Activated naive CD8-positive, alpha-beta T cell treated with anti-CD3 and anti-CD28 coated beads, Interleukin-2, amount 10 ng/mL, durations not matched to agents 7 days and 5 days (primary cell): ENCODE results near the gene MUS81. TPM values are rescaled to one million over a fixed set of nuclear protein-coding genes. Genes with fewer than 3 reads are reported as not detected.
"Not testable (repeated sequence)": the region's sequence is repeated elsewhere in the genome, so short reads cannot be mapped to it uniquely, and the experiment has no call there.

ENCODE experiments used
- ATAC-seq: fragments of 150-1000 bp; cut with Tn5 transposase; one replicate; pipeline ENCODE4 v1.10.0; 2021; ENCODE audit warnings: low read depth, moderate library complexity
- POLR2A ChIA-PET: fragments of 350-600 bp; sonication (Branson Sonifier 250); formaldehyde crosslinking; loops from one replicate; lab custom pipeline; 2021; ENCODE audit warnings: antibody characterized with exemption; lab: Charles Lee
- DNase-seq: peaks from one replicate; pipeline ENCODE4 v3.0.0; 2021
- H3K27ac Mint-ChIP-seq: one replicate; pipeline ENCODE4 v1.8.0; 2022; ENCODE audit warnings: mild to moderate bottlenecking, mixed read lengths
- H3K27me3 Mint-ChIP-seq: one replicate; pipeline ENCODE4 v1.8.0; 2022; ENCODE audit warnings: mild to moderate bottlenecking, moderate library complexity, mixed read lengths
- H3K36me3 Mint-ChIP-seq: one replicate; pipeline ENCODE4 v1.8.0; 2021; ENCODE audit warnings: mild to moderate bottlenecking, mixed read lengths
- H3K4me1 Mint-ChIP-seq: one replicate; pipeline ENCODE4 v1.8.0; 2021; ENCODE audit warnings: mixed read lengths
- H3K4me3 Mint-ChIP-seq: one replicate; pipeline ENCODE4 v1.8.0; 2022; ENCODE audit warnings: mild to moderate bottlenecking, moderate library complexity, mixed read lengths
- H3K9me3 Mint-ChIP-seq: one replicate; pipeline ENCODE4 v1.8.0; 2021; ENCODE audit warnings: mixed read lengths
- total RNA-seq, 2 experiments: library from RNA; stranded (reverse); gene quantifications; one replicate each; pipeline ENCODE4 v1.2.3, GENCODE V29; 2021

Gene MUS81
- total RNA-seq, 2 experiments from 2014 or later: 102 to 110 TPM

- DNase-seq (no peak), ATAC-seq (no peak)
- H3K4me3 Mint-ChIP-seq: peak overlapping the region; percentile 88
- POLR2A ChIA-PET: interaction anchor here (0.7 to 12.3 kb wide), 9 partner anchors 8 to 84 kb away, joined by 3 to 304 read pairs (median 31); partner anchors contain the start of genes CFL1, FOSL1 and MUS81
- H3K36me3 Mint-ChIP-seq: peaks cover 10% of the 10 kb centered on the region
- no peaks in the 10 kb centered on the region for H3K27me3 Mint-ChIP-seq
- H3K27ac Mint-ChIP-seq: peak overlapping the region; percentile 99
- peaks cover 39% of the 10 kb centered on the region for H3K4me1 Mint-ChIP-seq
- no peaks in the 10 kb centered on the region for H3K9me3 Mint-ChIP-seq
These were observed 26.8 kb downstream of the MUS81 start for GRCh38 chr11:65886826-65887722.

DNA sequence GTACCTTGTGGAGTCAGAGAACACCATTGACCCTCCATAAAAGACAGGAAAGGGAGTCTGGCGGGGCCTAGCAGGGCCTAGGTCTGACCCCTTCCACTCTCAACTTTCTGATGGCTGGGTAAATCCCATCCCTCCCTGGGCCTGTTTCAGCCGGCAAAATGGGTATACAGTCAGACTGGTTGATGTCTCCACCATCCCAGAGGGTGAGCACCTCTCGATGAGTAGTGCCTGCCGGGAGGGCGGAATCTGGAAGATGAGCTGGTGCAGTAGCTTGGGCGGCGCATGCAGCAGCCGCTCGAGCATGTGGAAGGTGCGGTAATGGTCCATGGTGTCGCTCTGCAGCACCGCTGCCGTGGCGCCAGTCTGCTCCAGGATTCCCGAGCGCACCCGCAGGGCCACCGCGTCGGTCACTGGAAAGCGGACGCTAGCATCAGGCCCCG lies 27.5 kb downstream of the MUS81 start:
- POLR2A ChIA-PET: interaction anchor here (0.8 to 12.3 kb wide), 20 partner anchors 8 to 176 kb away, joined by 3 to 304 read pairs (median 17); partner anchors contain the start of genes AP5B1, BANF1, C11orf68 and CFL1
- peak overlapping the region; percentile 99 for H3K27ac Mint-ChIP-seq
- peaks cover 44% of the 10 kb centered on the region for H3K4me1 Mint-ChIP-seq
- H3K4me3 Mint-ChIP-seq: peak overlapping the region; percentile 88
- H3K27me3 Mint-ChIP-seq: no peaks in the 10 kb centered on the region
- H3K9me3 Mint-ChIP-seq: no peaks in the 10 kb centered on the region
- ATAC-seq (no peak), DNase-seq (no peak)
- H3K36me3 Mint-ChIP-seq: peaks cover 10% of the 10 kb centered on the region

GRCh38 chr11:65888163-65888814 lies 28.1 kb downstream of the MUS81 start, which contains the start of gene FIBP:
Gene FIBP, minus strand, starts transcription at chr11:65888471. Its CDS starts 53 bp downstream, at chr11:65888418.
- DNase-seq (peak; percentile 96), ATAC-seq (peak; percentile 56)
- H3K27ac Mint-ChIP-seq: peak within 1 kb of the TSS; percentile 99
- peak within 1 kb of the TSS; percentile 88 for H3K4me3 Mint-ChIP-seq
- H3K36me3 Mint-ChIP-seq: peaks cover 10% of the 10 kb centered on the region
- H3K27me3 Mint-ChIP-seq: no peaks in the 10 kb centered on the region
- peaks cover 46% of the 10 kb centered on the region for H3K4me1 Mint-ChIP-seq
- POLR2A ChIA-PET: interaction anchor here (0.6 to 12.3 kb wide), 25 partner anchors 9 to 192 kb away, joined by 3 to 304 read pairs (median 6); partner anchors contain the start of genes AP5B1, BANF1, C11orf68 and CFL1
- no peaks in the 10 kb centered on the region for H3K9me3 Mint-ChIP-seq

- POLR2A ChIA-PET: interaction anchor here (0.6 to 12.3 kb wide), 44 partner anchors 9 to 1595 kb away, joined by 3 to 304 read pairs (median 6); partner anchors contain the start of genes AP5B1, BANF1, C11orf68 and CFL1
- DNase-seq: peak; percentile 99
- H3K4me3 Mint-ChIP-seq: peak within 1 kb of the TSS; percentile 88
These were observed 30.3 kb downstream of the MUS81 start, which contains the start of gene CCDC85B for GRCh38 chr11:65890324-65891218. Gene CCDC85B, plus strand, starts transcription at chr11:65890673. Its CDS starts 111 bp downstream, at chr11:65890784.

DNA sequence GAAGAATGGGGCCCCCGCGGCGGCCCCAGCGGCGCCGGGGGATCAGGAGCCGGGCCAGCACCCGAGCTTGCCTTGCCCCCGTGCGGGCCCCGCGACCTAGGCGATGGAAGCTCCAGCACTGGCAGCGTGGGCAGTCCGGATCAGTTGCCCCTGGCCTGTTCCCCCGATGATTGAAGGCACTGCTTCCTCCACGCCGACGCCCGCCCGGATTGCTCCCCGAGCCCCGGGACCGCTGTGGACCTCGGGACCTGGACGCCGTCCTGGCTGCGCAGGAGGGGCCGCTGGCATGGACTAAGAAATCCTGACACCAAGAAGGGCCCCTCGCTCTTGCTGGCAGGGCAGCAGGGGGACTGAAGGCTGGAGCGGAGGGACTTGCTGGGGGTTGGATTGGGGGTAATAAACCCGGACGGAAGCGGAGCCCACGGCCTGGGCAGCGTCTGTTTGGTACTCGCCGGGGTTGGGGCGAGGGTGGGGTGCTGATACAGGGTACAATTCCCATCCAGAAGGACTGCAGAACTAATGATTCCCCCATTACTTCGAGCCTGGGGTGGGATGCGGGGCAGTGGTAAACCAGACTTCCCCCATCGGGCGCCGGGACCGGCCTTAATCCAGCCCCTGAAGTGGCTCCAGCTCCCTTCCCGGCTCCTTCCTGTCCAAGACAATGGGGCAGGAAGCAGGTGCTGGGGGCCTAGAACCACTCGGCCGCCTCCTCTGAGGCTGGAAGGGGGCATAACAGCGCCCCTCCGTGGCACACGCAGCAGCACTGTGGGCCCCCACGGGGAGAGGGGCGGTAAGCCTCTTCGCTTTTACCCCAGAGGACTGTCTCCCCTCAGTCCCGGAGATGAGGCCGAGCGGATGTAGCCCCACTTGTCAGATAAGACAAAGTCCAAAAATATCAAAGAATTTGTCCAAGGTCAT lies 31.2 kb downstream of the MUS81 start:
- Mint-ChIP-seq H3K27me3 (no peaks in the 10 kb centered on the region), H3K27ac (peak overlapping the region; percentile 95), H3K9me3 (no peaks in the 10 kb centered on the region), H3K4me3 (peak overlapping the region; percentile 88), H3K4me1 (peaks cover 49% of the 10 kb centered on the region), H3K36me3 (peaks cover 7% of the 10 kb centered on the region)
- DNase-seq: peak; percentile 66
- POLR2A ChIA-PET: interaction anchor here (0.6 to 12.3 kb wide), 34 partner anchors 9 to 320 kb away, joined by 3 to 304 read pairs (median 7); partner anchors contain the start of genes AP5B1, BANF1, C11orf68 and CFL1
- no peak for ATAC-seq

More at GRCh38 chr11:65890324-65891218, 30.3 kb downstream of the MUS81 start, which contains the start of gene CCDC85B:
- peaks cover 7% of the 10 kb centered on the region for H3K36me3 Mint-ChIP-seq
- H3K4me1 Mint-ChIP-seq: peaks cover 43% of the 10 kb centered on the region
- H3K27ac Mint-ChIP-seq: peak within 1 kb of the TSS; percentile 99
- no peaks in the 10 kb centered on the region for H3K27me3 Mint-ChIP-seq
- H3K9me3 Mint-ChIP-seq: no peaks in the 10 kb centered on the region
- ATAC-seq: peak; percentile 68

DNA sequence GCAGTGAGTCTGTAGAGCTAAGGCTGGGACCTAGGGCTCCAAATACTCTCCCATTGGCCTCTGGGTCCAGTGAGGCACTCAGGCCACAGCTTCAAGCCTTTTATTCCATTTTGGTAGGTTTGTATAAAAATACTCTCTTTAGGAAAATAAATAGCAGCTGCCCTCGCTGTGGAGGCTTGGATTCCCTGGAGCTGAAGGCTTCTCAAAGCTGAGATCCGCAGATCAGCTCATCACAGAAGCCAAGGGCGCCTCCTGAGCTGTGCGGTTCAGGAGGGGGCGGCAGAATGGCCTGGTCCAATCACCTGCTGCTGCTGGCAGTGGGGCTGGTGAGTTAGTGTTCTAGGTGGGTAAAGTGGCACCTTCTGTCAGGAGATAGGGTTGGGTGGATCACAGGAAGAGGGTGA lies 31.9 kb downstream of the MUS81 start:
- Mint-ChIP-seq H3K27ac (peak overlapping the region; percentile 95), H3K4me1 (peaks cover 47% of the 10 kb centered on the region), H3K4me3 (peak overlapping the region; percentile 88)
- H3K27me3 Mint-ChIP-seq, ATAC-seq, H3K36me3 Mint-ChIP-seq, H3K9me3 Mint-ChIP-seq: not testable (repeated sequence)
- peak; percentile 51 for DNase-seq
- POLR2A ChIA-PET: interaction anchor here (3.3 to 12.3 kb wide), 6 partner anchors 8 to 69 kb away, joined by 26 to 304 read pairs (median 86); partner anchors contain the start of genes C11orf68, CFL1, CTSW and FOSL1

GRCh38 chr11:65892661-65893317 lies 32.6 kb downstream of the MUS81 start:
- peak; percentile 45 for DNase-seq
- ATAC-seq: no peak
- POLR2A ChIA-PET: interaction anchor here (0.9 to 12.3 kb wide), 6 partner anchors 7 to 66 kb away, joined by 3 to 304 read pairs (median 86); partner anchors contain the start of genes C11orf68, CFL1, CTSW and FOSL1
- Mint-ChIP-seq H3K27me3 (no peaks in the 10 kb centered on the region), H3K9me3 (no peaks in the 10 kb centered on the region), H3K4me3 (peak overlapping the region; percentile 88), H3K4me1 (peaks cover 44% of the 10 kb centered on the region), H3K36me3 (peaks cover 4% of the 10 kb centered on the region), H3K27ac (peak overlapping the region; percentile 95)

GRCh38 chr11:65894034-65894591 lies 33.9 kb downstream of the MUS81 start:
- peak; percentile 69 for DNase-seq
- no peaks in the 10 kb centered on the region for H3K9me3 Mint-ChIP-seq
- no peak for ATAC-seq

GRCh38 chr11:65895482-65895981 lies 35.3 kb downstream of the MUS81 start:
- peak overlapping the region; percentile 29 for H3K4me3 Mint-ChIP-seq
- H3K4me1 Mint-ChIP-seq: peaks cover 33% of the 10 kb centered on the region
- DNase-seq: no peak
- peaks cover 2% of the 10 kb centered on the region for H3K36me3 Mint-ChIP-seq
- H3K9me3 Mint-ChIP-seq: no peaks in the 10 kb centered on the region
- H3K27me3 Mint-ChIP-seq: no peaks in the 10 kb centered on the region
- POLR2A ChIA-PET: interaction anchor here (1.4 to 12.3 kb wide), 3 partner anchors 24 to 35 kb away, joined by 3 to 304 read pairs (median 170); partner anchors contain the start of genes CFL1, EFEMP2 and MUS81
- ATAC-seq: no peak
- H3K27ac Mint-ChIP-seq: peak overlapping the region; percentile 52

More at GRCh38 chr11:65894034-65894591, 33.9 kb downstream of the MUS81 start:
- POLR2A ChIA-PET: interaction anchor here (0.6 to 12.3 kb wide), 13 partner anchors 9 to 701 kb away, joined by 3 to 304 read pairs (median 5); partner anchors contain the start of genes C11orf68, CFL1, CTSW and MUS81
- H3K36me3 Mint-ChIP-seq: peaks cover 2% of the 10 kb centered on the region
- H3K27me3 Mint-ChIP-seq: no peaks in the 10 kb centered on the region
- H3K4me3 Mint-ChIP-seq: peak overlapping the region; percentile 88
- H3K27ac Mint-ChIP-seq: peak overlapping the region; percentile 95
- peaks cover 43% of the 10 kb centered on the region for H3K4me1 Mint-ChIP-seq
